ACHN (cell line): ENCODE measurements around the gene ENTPD1.
"Not testable (repeated sequence)": the region's sequence is repeated elsewhere in the genome, so short reads cannot be mapped to it uniquely, and the experiment has no call there.

Experiments
- DNase-seq: peaks from one replicate; pipeline ENCODE4 v3.0.0-alpha.2; 2015
- in situ Hi-C: cut with HindIII; loops from 2 replicates; pipeline ENCODE4 v1.10.0; 2017; ENCODE audit warnings: low sequenced_read_pairs, low pct_ligation_motif_present, low pct_unique_long_range_greater_than_20kb

Gene ENTPD1

DNA sequence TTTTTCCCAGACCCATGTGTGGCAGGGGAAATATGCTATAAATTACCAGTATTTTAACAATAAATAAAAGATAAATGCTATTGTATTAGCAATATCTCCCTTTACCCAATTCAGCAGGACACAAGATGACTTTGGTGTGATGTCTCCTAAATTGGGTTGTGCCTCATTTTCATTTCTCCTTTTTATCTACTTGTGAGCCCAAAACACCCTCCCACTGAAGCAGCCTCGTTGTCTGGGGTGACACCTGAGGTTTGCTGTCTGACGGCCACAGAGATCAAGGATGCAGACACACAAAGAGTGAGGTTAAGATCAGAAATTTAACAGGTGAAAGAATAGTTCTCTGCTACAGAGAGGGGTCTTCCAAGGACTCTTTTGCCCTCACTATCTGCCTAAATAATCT is 124.7 kb downstream of the ENTPD1 start:
- DNase-seq, result no peak
- in situ Hi-C loops, result no loop called here

DNA sequence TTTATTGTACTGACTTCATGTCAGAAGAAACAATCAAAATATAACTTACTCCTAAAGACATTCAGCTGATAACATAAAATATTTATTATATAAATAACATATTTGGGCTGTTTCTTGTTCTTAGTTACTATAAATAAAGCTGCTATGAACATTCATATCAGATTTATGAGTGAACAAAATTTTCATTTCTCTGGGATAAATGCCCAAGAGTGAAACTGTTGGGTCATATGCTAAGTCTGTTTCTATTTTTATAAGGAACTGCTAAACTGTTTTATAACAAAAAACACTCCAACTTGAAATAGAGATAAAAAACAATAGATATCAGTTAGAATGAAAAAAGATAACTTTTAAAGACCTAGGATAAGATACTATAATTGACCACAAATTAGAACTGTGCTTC is 125.4 kb downstream of the ENTPD1 start:
- no peak for DNase-seq

DNA sequence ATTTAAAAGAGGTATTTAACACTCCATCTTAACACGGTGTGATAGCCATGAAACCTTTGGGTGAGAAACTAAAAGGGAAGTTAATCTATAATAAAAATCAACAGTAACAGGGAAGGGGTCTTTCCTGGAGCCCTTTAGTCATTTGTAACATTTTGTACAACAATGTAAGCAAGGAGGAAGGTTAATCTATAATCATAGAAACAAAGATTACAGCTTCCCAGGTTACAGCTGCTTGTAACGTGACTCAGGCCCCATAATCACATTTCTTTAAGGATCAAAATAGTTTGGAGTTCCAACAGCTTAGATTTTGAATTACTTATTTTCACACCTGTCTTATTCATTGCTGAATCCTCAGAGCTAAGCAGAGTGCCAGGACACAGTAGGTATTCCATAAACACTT is 133.9 kb downstream of the ENTPD1 start:
- DNase-seq, result no peak
- in situ Hi-C loops, result no loop called here

More for the DNA sequence above, 125.4 kb downstream of the ENTPD1 start:
- in situ Hi-C loops, result no loop called here

DNA sequence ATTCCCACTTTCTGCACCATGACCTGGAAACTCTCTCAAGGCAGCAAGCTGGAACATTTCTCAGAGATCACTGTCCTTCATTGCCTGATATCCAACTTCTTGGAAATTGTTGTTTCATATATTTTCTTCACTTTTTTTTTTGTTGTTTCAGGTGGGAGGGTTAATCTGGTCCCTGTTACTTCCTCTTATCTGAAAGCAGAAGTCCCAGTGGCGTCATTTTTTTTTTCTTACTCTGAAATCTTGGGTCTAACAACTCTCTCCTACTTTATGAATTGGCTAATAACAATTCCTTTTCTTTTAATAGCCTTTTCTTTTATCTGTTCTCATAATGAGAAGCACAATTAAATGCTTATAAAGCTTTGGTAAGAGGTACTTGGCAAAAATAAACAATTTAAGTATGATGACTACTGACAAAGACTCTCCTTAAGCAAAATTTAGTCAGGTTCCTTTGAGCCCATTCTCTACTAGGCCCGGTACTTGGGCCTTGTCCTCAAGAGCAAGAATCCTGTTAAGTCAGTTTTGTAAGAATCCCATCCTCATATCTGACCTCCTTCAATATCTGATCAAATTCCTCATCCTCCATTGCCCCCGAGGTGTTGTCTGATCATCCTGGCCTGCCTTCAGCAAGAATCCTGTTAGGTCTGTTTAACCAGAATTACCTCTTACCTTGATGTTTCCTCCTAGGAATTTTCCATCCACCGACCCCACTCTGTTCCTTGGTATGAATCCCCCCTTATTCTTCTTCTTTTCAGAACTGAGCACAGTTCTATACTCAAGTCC is 140.3 kb downstream of the ENTPD1 start:
- in situ Hi-C loops, result no loop called here
- DNase-seq, result no peak

DNA sequence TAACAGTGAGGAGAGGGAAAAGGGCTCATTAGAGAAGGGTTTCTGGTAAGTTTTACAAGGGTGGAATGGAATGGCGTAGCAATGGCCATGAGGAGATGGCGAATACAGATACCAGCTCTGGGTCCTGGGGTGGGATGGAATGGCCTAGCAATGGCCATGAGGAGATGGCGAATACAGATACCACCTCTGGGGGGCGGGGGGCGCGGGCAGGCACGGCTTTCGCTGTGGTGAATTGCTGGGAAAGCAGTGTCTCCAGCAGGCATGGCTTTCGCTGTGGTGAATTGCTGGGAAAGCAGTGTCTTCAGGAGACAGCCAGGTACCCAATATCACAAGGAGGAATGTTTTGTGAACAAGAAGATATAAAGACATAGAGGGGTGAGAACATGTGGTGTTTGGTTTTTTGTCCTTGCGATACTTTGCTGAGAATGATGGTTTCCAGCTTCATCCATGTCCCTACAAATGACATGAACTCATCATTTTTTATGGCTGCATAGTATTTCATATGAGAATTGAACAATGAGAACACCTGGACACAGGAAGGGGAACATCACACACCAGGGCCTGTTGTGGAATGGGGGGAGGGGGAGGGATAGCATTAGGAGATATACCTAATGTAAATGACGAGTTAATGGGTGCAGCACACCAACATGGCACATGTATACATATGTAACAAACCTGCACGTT is 150.1 kb downstream of the ENTPD1 start:
- DNase-seq, in situ Hi-C loops: not testable (repeated sequence)

DNA sequence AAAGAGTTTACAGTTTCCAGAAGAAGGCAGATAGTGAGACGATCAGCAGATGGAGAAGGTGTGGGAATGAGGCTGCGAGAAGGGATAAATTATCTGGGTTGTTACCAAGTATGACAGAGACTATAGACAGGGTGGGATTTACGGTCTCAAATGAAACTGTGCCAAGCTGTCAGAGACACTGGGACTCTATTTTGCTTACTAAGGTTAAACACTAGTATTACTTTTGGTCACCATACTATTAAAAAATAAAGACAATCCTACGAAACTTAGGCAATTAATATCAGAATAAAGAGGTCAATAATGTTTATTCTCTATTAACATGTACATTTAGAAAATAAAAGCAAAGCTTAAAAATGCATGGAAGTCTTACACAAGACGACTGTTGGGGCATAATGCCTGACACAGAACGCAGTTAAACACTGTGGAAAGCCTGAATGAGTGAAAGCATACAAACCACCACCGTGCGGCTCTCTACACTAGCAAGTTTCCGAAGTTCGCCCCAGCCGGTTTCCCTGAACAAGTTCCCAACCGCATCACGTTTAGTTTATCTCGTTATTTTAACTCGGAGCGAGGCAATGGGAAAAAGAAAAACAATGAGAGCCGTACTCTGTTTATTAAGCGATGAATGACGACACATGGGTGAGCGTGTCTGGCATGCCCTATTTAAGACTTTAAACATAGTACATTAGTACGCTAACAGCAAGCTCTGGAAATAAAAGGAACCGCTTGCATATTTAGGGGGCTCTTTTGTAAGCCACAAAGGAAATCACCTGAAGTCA is 150.9 kb downstream of the ENTPD1 start:
- peak; percentile 66 for DNase-seq
- in situ Hi-C loops, result no loop called here

DNA sequence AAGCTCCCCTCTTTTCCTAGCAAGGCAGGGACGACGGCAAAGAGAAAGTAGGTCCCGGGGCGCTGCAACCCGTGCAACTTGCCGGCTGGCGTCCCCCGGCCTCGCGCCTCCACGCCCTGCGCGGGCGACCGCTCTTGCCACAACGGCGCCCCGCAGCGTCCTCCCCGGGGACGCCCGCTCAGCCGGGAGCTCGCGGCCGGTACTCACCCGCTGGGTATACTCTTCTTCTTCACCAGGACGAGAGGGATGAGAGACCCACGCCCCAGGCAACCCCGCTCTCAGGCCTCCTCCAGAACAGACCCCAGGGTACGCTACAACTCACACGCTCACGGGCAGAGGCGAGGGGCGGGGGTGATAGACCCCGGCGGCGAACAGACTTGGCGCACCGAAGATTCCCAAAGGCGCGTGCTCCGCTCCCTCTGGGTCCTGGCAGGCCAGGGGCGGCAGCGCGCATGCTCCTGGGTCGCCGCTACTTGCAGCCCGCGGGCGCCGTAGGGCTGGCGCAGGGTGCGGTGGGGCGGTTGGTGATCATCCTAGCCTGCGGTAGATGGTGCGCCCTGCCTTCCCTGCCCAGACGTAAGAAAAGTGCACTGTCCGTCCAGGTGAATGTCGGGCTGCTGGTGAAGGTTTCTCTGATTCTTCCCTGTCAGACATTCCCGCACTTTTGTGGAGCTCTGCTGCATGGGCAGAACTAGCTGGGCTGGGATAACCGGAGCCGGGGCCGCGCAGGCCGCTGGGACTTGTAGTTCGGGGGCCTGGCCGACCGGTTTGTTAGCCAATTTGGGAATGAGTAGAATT is 151.7 kb downstream of the ENTPD1 start, which contains the start of gene CC2D2B:
CC2D2B (plus strand) TSS at position 520 of the 798 bp plus-strand sequence. CDS start 3,349 bp downstream, outside the sequence.
- DNase-seq, result peak; percentile 82
- in situ Hi-C loops, result no loop called here

DNA sequence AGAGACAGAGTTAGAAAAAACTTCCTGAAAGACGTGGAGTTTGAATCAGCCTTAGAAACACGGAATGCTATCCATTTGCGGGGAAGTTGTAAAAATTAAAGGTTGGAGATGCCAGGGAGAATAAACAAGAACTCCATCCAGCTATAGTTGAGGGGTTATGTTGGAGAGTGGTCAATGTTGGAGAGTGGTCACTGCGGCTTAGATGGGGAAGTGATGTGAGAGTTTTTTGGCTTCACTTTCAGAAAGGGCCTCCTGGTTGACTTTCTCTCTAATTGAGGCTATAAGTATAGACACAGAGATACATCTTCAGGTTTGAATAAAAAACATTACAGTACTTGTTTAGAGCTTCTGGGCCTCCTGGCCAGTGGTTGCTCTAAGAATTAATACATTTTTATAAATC is 152.5 kb downstream of the ENTPD1 start:
- in situ Hi-C loops, result no loop called here
- no peak for DNase-seq

DNA sequence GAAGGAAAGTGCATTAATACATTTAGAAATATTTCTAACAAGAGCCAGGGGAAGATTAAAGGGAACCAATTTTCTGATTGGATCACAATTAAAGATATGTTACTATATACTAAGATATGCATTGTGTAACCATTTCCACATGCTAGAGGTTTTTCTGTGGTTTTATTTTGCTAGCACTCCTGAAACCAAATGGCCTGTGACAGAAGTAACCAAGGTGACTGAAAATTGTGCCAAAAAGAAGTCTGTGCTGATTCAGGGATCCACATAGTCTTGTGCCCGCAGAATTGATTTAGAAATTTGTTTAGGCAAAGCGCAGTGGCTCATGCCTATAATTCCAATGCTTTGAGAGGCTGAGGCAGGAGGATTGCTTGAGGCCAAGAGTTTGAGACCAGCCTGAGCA is 153.6 kb downstream of the ENTPD1 start:
- no peak for DNase-seq
- in situ Hi-C loops, result no loop called here

DNA sequence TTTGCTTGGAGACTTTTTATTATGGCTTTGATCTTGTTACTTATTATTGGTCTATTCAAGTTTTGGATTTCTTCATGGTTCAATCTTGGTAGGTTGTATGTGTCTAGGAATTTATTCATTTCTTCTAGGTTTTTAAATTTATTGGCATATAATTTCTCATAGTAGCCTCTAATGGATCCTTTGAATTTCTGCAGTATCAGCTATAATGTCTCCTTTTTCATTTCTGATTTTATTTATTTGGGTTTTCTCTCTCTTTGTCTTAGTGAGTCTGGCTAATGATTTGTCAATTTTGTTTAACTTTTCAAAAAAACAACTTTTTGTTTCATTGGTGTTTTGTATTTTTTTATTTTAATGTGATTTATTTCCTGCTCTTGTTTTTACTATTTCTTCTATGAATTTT is 160.1 kb downstream of the ENTPD1 start:
- DNase-seq, in situ Hi-C loops: not testable (repeated sequence)
